EH (cell line): ENCODE data around the gene RC3H1.
"Not testable (repeated sequence)": the region's sequence is repeated elsewhere in the genome, so short reads cannot be mapped to it uniquely, and the experiment has no call there.

Experiments
- DNase-seq: peaks from one replicate; pipeline ENCODE4 v3.0.0-alpha.2; 2015; ENCODE audit warnings: low read depth

Gene RC3H1

GRCh38 chr1:174022080-174022975 is at the start of gene RC3H1:
Gene RC3H1 (minus strand): TSS chr1:174022357. CDS start chr1:173992985, 29,372 bp downstream.
- peak; percentile 91 for DNase-seq

GRCh38 chr1:174070614-174071013 is 48.5 kb upstream of the RC3H1 start:
- DNase-seq: no peak

GRCh38 chr1:174068000-174068399 is 45.8 kb upstream of the RC3H1 start:
- no peak for DNase-seq

GRCh38 chr1:174060090-174060489 is 37.9 kb upstream of the RC3H1 start:
- peak; percentile 20 for DNase-seq

- DNase-seq: no peak
Observed at GRCh38 chr1:174058624-174059023, 36.5 kb upstream of the RC3H1 start.

GRCh38 chr1:174056609-174057008 is 34.5 kb upstream of the RC3H1 start:
- not testable (repeated sequence) for DNase-seq

GRCh38 chr1:174055797-174056196 is 33.6 kb upstream of the RC3H1 start:
- not testable (repeated sequence) for DNase-seq

- DNase-seq: no peak
Observed at GRCh38 chr1:174053826-174054225, 31.7 kb upstream of the RC3H1 start.

- DNase-seq: no peak
Observed at GRCh38 chr1:174052621-174053020, 30.5 kb upstream of the RC3H1 start.

- DNase-seq: no peak
Observed at GRCh38 chr1:174051956-174052355, 29.8 kb upstream of the RC3H1 start.

GRCh38 chr1:174049514-174049913 is 27.4 kb upstream of the RC3H1 start:
- DNase-seq: no peak

GRCh38 chr1:174044418-174045222 is 22.5 kb upstream of the RC3H1 start:
- DNase-seq: no peak

- DNase-seq: not testable (repeated sequence)
Observed at GRCh38 chr1:174042509-174042908, 20.4 kb upstream of the RC3H1 start.

GRCh38 chr1:174041369-174041768 is 19.2 kb upstream of the RC3H1 start:
- no peak for DNase-seq

GRCh38 chr1:174040387-174040786 is 18.2 kb upstream of the RC3H1 start:
- DNase-seq: peak; percentile 70

GRCh38 chr1:174039027-174039426 is 16.9 kb upstream of the RC3H1 start:
- DNase-seq: no peak

- no peak for DNase-seq
Observed at GRCh38 chr1:174036798-174037197, 14.6 kb upstream of the RC3H1 start.

- DNase-seq: no peak
Observed at GRCh38 chr1:174036204-174036603, 14.0 kb upstream of the RC3H1 start.

- DNase-seq: no peak
Observed at GRCh38 chr1:174032671-174033222, 10.6 kb upstream of the RC3H1 start.

- DNase-seq: no peak
Observed at GRCh38 chr1:174031099-174031498, 8.9 kb upstream of the RC3H1 start.

- no peak for DNase-seq
Observed at GRCh38 chr1:174028495-174028894, 6.3 kb upstream of the RC3H1 start.

- peak; percentile 31 for DNase-seq
Observed at GRCh38 chr1:174023440-174023839, 1.3 kb upstream of the RC3H1 start.

GRCh38 chr1:174022976-174023277 is 770 bp upstream of the RC3H1 start:
- DNase-seq: no peak
